Gastroesophageal sphincter (tissue), 3 donors: Measurements from ENCODE around the gene SFI1.

Experiments used
- EP300 ChIP-seq: sonication (generic); formaldehyde crosslinking; IDR thresholded peaks from one replicate; pipeline ENCODE4 v1.6.1; 2017; ENCODE audit warnings: antibody characterized with exemption, mild to moderate bottlenecking
- POLR2A ChIP-seq, 2 donors: fragments of 450-650 bp; IDR thresholded peaks; one replicate each; pipeline ENCODE4 v1.6.1; 2017; ENCODE audit warnings: antibody characterized with exemption in 2 of 2, mild to moderate bottlenecking in 2 of 2, moderate library complexity in 1 of 2
- POLR2AphosphoS5 ChIP-seq: sonication (generic); formaldehyde crosslinking; IDR thresholded peaks from one replicate; pipeline ENCODE4 v1.6.1; 2017; ENCODE audit warnings: antibody characterized with exemption
- TF ChIP-seq, protein P1 (sequence below), 4 experiments: fragments of 200-600 bp in 2 of 4; fragments of 450-650 bp in 2 of 4; sonication (generic) in 1 of 4; IDR thresholded peaks; one replicate each; pipeline ENCODE4 v1.5.1; 2017 to 2019; ENCODE audit warnings: antibody characterized with exemption in 4 of 4, mild to moderate bottlenecking in 2 of 4, moderate library complexity in 2 of 4

DNA sequence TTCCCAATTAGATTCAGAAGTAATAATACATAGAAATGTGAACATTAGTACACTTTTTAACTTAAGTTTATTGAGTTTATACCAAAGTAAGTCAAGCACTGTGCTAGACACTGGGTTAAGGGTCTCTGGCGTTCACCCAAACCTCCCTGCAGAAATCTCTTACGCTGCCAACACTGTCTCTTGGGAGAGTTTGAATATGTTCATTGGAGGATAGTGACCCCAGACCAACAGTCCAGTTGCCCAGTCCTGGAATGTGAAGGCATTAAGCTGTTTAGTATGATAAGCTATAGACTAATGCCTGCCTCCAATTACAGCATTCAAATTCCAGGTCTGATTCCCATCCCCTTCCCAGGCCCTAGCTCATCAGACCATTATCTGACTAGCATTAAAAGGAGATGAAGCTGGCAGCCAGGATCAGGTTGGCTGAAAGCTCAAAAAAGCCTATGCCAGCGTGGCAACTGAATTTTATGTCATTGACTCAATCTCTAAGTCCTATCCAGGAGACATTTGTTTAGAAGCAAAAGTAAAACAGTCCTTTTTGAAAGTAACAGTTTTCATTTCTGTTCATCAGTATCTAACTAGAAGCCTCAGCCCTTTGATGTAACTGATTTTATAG, 77.8 kb downstream of the SFI1 start:
- TF ChIP-seq EP300: no peak
- no peak for TF ChIP-seq POLR2A (IDR thresholded peaks at IDR 0.05)
- TF ChIP-seq, protein P1, sequence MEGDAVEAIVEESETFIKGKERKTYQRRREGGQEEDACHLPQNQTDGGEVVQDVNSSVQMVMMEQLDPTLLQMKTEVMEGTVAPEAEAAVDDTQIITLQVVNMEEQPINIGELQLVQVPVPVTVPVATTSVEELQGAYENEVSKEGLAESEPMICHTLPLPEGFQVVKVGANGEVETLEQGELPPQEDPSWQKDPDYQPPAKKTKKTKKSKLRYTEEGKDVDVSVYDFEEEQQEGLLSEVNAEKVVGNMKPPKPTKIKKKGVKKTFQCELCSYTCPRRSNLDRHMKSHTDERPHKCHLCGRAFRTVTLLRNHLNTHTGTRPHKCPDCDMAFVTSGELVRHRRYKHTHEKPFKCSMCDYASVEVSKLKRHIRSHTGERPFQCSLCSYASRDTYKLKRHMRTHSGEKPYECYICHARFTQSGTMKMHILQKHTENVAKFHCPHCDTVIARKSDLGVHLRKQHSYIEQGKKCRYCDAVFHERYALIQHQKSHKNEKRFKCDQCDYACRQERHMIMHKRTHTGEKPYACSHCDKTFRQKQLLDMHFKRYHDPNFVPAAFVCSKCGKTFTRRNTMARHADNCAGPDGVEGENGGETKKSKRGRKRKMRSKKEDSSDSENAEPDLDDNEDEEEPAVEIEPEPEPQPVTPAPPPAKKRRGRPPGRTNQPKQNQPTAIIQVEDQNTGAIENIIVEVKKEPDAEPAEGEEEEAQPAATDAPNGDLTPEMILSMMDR (IDR thresholded peaks at IDR 0.05): no peak
- TF ChIP-seq POLR2AphosphoS5: no peak
